Fibroblast of lung (primary cell): ENCODE measurements around the gene NSDHL. TPM values are rescaled to one million over a fixed set of nuclear protein-coding genes. Genes with fewer than 3 reads are reported as not detected.

Experiments used
- DNase-seq, 2 donors: peaks; one replicate each; pipeline versions ENCODE4 v3.0.0 to v3.0.0-alpha.2; 2010; ENCODE audit warnings: low read depth in 2 of 2
- H2AFZ ChIP-seq: 2 replicates; pipeline ENCODE4 v1.5.1; 2012; ENCODE audit warnings: low read length, control low read depth, inconsistent platforms
- H3K27ac ChIP-seq: 2 replicates; pipeline ENCODE4 v1.5.1; 2011; ENCODE audit warnings: low read length, control low read depth; ENCODE audit not compliant: insufficient read depth
- H3K27me3 ChIP-seq: 2 replicates; pipeline ENCODE4 v1.5.1; 2011; ENCODE audit warnings: mild to moderate bottlenecking, low read length; ENCODE audit not compliant: control insufficient read depth, insufficient read depth
- H3K36me3 ChIP-seq: 2 replicates; pipeline ENCODE4 v1.5.1; 2011; ENCODE audit warnings: low read length; ENCODE audit not compliant: control insufficient read depth, insufficient read depth
- H3K4me1 ChIP-seq: 2 replicates; pipeline ENCODE4 v1.5.1; 2011; ENCODE audit warnings: low read length; ENCODE audit not compliant: control insufficient read depth, insufficient read depth; ENCODE audit errors: extremely low read depth
- H3K4me2 ChIP-seq: 2 replicates; pipeline ENCODE4 v1.5.1; 2011; ENCODE audit warnings: low read length, control low read depth; ENCODE audit not compliant: insufficient read depth; ENCODE audit errors: extremely low read depth
- H3K4me3 ChIP-seq, 4 experiments: fragments of 200-600 bp in 1 of 4; sonication (generic) in 1 of 4; replicated peaks in 1 of 4; 2 replicates each; pipeline ENCODE4 v1.5.1; 2011 to 2016; ENCODE audit warnings: low read length in 4 of 4, low read depth in 3 of 4, mild to moderate bottlenecking in 3 of 4, control low read depth in 2 of 4, inconsistent platforms in 1 of 4, mixed read lengths in 1 of 4; ENCODE audit not compliant: insufficient read depth in 1 of 4; ENCODE audit errors: control extremely low read depth in 1 of 4
- H3K79me2 ChIP-seq: 2 replicates; pipeline ENCODE4 v1.5.1; 2012; ENCODE audit warnings: mild to moderate bottlenecking, low read length, inconsistent platforms; ENCODE audit not compliant: control insufficient read depth, insufficient read depth
- H3K9ac ChIP-seq: 2 replicates; pipeline ENCODE4 v1.5.1; 2011; ENCODE audit warnings: mild to moderate bottlenecking, low read length, control low read depth; ENCODE audit not compliant: insufficient read depth
- H3K9me3 ChIP-seq: 2 replicates; pipeline ENCODE4 v1.5.1; 2012; ENCODE audit warnings: low read depth, low read length; ENCODE audit not compliant: control insufficient read depth, insufficient read depth
- H4K20me1 ChIP-seq: 2 replicates; pipeline ENCODE4 v1.5.1; 2011; ENCODE audit warnings: low read length; ENCODE audit not compliant: control insufficient read depth, insufficient read depth; ENCODE audit errors: extremely low read depth
- EZH2 ChIP-seq: IDR thresholded peaks from 2 replicates; pipeline ENCODE4 v1.5.1; 2012; ENCODE audit warnings: low read length, control low read depth, mild to moderate bottlenecking; ENCODE audit errors: missing control alignments
- polyA plus RNA-seq, 2 donors: library from polyadenylated mRNA; depleted of rRNA in 1 of 2; stranded (reverse) in 1 of 2; unstranded in 1 of 2; fragments of >200 nt; gene quantifications; 2 replicates each; pipeline ENCODE4 v1.2.1, GENCODE V29; 2011 to 2012; ENCODE audit warnings: missing spikeins in 1 of 2
- total RNA-seq: library from RNA; depleted of rRNA; stranded (reverse); fragments of >200 nt; gene quantifications from 2 replicates; pipeline ENCODE4 v1.2.1, GENCODE V29; 2014
- TF ChIP-seq, protein P1 (sequence below), 2 donors: IDR thresholded peaks in 1 of 2; conservative IDR thresholded peaks in 1 of 2; 1 replicate in 1 of 2; 2 replicates in 1 of 2; pipeline ENCODE4 v1.5.1; 2011 to 2012; ENCODE audit warnings: low read length in 2 of 2, control low read depth in 1 of 2, inconsistent platforms in 1 of 2, low read depth in 1 of 2, mild to moderate bottlenecking in 1 of 2

Gene NSDHL
- total and polyA plus RNA-seq, 2 donors (not counting 1 experiment from before 2014, with no cell fraction given) = 32.2 to 43.5 TPM

- Histone ChIP-seq H3K79me2 (no peaks in the 10 kb centered on the region), H3K9ac (no peak overlapping the region), H3K27ac (no peak overlapping the region), H3K4me2 (no peak overlapping the region), H3K9me3 (no peaks in the 10 kb centered on the region), H3K4me1 (no peaks in the 10 kb centered on the region), H3K36me3 (no peaks in the 10 kb centered on the region), H3K4me3 (no peak overlapping the region), H3K27me3 (no peaks in the 10 kb centered on the region), H2AFZ (no peak overlapping the region), H4K20me1 (no peaks in the 10 kb centered on the region)
- DNase-seq = no peak
- TF ChIP-seq EZH2 = no peak
- TF ChIP-seq, protein P1, sequence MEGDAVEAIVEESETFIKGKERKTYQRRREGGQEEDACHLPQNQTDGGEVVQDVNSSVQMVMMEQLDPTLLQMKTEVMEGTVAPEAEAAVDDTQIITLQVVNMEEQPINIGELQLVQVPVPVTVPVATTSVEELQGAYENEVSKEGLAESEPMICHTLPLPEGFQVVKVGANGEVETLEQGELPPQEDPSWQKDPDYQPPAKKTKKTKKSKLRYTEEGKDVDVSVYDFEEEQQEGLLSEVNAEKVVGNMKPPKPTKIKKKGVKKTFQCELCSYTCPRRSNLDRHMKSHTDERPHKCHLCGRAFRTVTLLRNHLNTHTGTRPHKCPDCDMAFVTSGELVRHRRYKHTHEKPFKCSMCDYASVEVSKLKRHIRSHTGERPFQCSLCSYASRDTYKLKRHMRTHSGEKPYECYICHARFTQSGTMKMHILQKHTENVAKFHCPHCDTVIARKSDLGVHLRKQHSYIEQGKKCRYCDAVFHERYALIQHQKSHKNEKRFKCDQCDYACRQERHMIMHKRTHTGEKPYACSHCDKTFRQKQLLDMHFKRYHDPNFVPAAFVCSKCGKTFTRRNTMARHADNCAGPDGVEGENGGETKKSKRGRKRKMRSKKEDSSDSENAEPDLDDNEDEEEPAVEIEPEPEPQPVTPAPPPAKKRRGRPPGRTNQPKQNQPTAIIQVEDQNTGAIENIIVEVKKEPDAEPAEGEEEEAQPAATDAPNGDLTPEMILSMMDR (conservative IDR thresholded peaks at IDR 0.05 in 1 of 2, IDR thresholded peaks at IDR 0.05 in 1 of 2; ENCODE audit: low read depth in 1 of 2, low read length in 2 of 2) = no peak
Measured at GRCh38 chrX:152822383-152823086, 8.3 kb upstream of the NSDHL start.

DNA sequence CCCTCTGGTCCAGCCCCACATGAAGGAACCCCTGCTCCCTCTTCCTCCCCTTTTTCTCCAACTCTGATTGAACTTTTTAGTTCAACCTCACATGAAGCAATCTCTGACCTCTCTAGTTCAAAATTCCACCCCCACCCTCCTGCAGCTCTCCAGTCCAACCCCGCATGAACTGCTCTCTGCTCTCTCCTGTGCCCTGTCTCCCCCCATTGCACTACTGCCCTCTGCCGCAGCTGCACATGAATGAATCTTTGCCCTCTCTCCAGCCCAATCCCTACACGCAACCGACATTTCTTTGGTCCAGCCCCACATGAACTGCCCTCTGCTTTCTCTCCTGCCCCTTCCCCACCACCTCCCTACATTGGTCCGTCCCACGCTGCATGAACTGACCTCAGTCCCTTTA lies 7.2 kb upstream of the NSDHL start:
- no peak overlapping the region for H3K4me3 ChIP-seq
- H3K36me3 ChIP-seq = no peaks in the 10 kb centered on the region
- no peak overlapping the region for H2AFZ ChIP-seq
- H3K9me3 ChIP-seq = no peaks in the 10 kb centered on the region
- no peak overlapping the region for H3K27ac ChIP-seq
- H3K9ac ChIP-seq = no peak overlapping the region
- TF ChIP-seq, protein P1 (conservative IDR thresholded peaks at IDR 0.05 in 1 of 2, IDR thresholded peaks at IDR 0.05 in 1 of 2; ENCODE audit: low read depth in 1 of 2, low read length in 2 of 2) = no peak
- TF ChIP-seq EZH2 = no peak
- H3K4me1 ChIP-seq = no peaks in the 10 kb centered on the region
- H3K27me3 ChIP-seq = no peaks in the 10 kb centered on the region
- no peak for DNase-seq
- H3K79me2 ChIP-seq = no peaks in the 10 kb centered on the region
- no peak overlapping the region for H3K4me2 ChIP-seq
- H4K20me1 ChIP-seq = no peaks in the 10 kb centered on the region

DNA sequence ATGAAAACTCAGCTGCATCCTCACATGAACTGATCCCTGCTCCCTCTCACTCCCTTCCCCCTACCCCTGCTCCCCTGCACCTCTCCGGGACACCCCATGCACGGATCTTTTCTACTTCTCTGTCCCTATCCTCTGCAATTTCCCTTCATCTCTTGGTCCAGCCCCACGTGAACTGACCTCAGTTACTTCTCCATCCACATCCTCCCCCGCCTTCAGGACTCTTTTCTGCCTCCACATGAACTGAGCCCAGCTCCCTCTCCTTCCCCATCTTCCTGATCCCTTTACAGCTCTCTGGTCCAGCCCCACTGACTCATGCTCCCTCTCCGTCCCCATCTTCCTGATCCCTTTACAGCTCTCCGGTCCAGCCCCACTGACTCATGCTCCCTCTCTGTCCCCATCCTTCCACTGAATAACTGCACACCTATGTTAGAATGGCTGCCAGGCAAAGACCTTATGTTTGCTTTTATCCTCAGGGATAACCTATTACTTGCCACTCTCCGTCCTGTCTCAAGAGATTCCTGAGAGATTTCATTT lies 6.0 kb upstream of the NSDHL start:
- Histone ChIP-seq H3K27me3 (no peaks in the 10 kb centered on the region), H3K9me3 (no peaks in the 10 kb centered on the region), H3K4me2 (no peak overlapping the region), H3K27ac (no peak overlapping the region), H3K79me2 (no peaks in the 10 kb centered on the region), H3K4me3 (no peak overlapping the region), H3K4me1 (no peaks in the 10 kb centered on the region), H4K20me1 (no peaks in the 10 kb centered on the region), H3K36me3 (no peaks in the 10 kb centered on the region), H3K9ac (no peak overlapping the region), H2AFZ (no peak overlapping the region)
- TF ChIP-seq, protein P1 (conservative IDR thresholded peaks at IDR 0.05 in 1 of 2, IDR thresholded peaks at IDR 0.05 in 1 of 2; ENCODE audit: low read depth in 1 of 2, low read length in 2 of 2) = no peak
- TF ChIP-seq EZH2 = no peak
- peak in 1 of 2 donors; percentile 23 for DNase-seq
